Keratinocyte (primary cell): ENCODE measurements around the gene WBP1L. TPM values are rescaled to one million over a fixed set of nuclear protein-coding genes. Genes with fewer than 3 reads are reported as not detected.

Source experiments
- DNase-seq: peaks from one replicate; pipeline ENCODE4 v3.0.0-alpha.2; 2011; ENCODE audit warnings: low read depth, missing footprints, low spot score
- FAIRE-seq: peaks from 2 replicates; lab custom pipeline; 2011; peaks lifted over from hg19 to GRCh38; lab: Jason Lieb, UNC
- H2AFZ ChIP-seq: 2 replicates; pipeline ENCODE4 v1.6.0; 2012; ENCODE audit warnings: low read length, control low read depth, inconsistent platforms; ENCODE audit not compliant: control insufficient read depth
- H3K27ac ChIP-seq: 2 replicates; pipeline ENCODE4 v1.5.1; 2011; ENCODE audit warnings: low read length; ENCODE audit not compliant: control insufficient read depth, insufficient read depth
- H3K27me3 ChIP-seq: 3 replicates; pipeline ENCODE4 v1.6.0; 2011; ENCODE audit warnings: low read length; ENCODE audit not compliant: control insufficient read depth, insufficient read depth; ENCODE audit errors: extremely low read depth
- H3K36me3 ChIP-seq, 2 experiments: 2 replicates in 1 of 2; 3 replicates in 1 of 2; pipeline ENCODE4 v1.5.1; 2011; ENCODE audit warnings: low read length in 2 of 2, mild to moderate bottlenecking in 1 of 2; ENCODE audit not compliant: control insufficient read depth in 2 of 2, insufficient read depth in 2 of 2; ENCODE audit errors: extremely low read depth in 1 of 2
- H3K4me1 ChIP-seq: 3 replicates; pipeline ENCODE4 v1.5.1; 2011; ENCODE audit warnings: low read length; ENCODE audit not compliant: control insufficient read depth, insufficient read depth; ENCODE audit errors: extremely low read depth
- H3K4me2 ChIP-seq: 3 replicates; pipeline ENCODE4 v1.6.0; 2011; ENCODE audit warnings: low read depth, low read length; ENCODE audit not compliant: control insufficient read depth, insufficient read depth; ENCODE audit errors: extremely low read depth
- H3K4me3 ChIP-seq, 3 experiments: fragments of 200-600 bp in 1 of 3; sonication (generic) in 1 of 3; 2 replicates in 2 of 3; 3 replicates in 1 of 3; pipeline ENCODE4 v1.5.1; 2011 to 2016; ENCODE audit warnings: low read length in 3 of 3, mild to moderate bottlenecking in 3 of 3, control low read depth in 2 of 3, inconsistent platforms in 1 of 3, low read depth in 1 of 3, mixed read lengths in 1 of 3, mixed run types in 1 of 3, moderate library complexity in 1 of 3; ENCODE audit not compliant: control insufficient read depth in 2 of 3, insufficient read depth in 2 of 3; ENCODE audit errors: extremely low read depth in 1 of 3
- H3K79me2 ChIP-seq: 2 replicates; pipeline ENCODE4 v1.6.0; 2012; ENCODE audit warnings: low read length; ENCODE audit not compliant: control insufficient read depth, insufficient read depth
- H3K9ac ChIP-seq: 3 replicates; pipeline ENCODE4 v1.6.0; 2011; ENCODE audit warnings: low read length; ENCODE audit not compliant: control insufficient read depth, insufficient read depth; ENCODE audit errors: extremely low read depth
- H3K9me1 ChIP-seq: 3 replicates; pipeline ENCODE4 v1.6.0; 2011; ENCODE audit warnings: low read length; ENCODE audit not compliant: control insufficient read depth, insufficient read depth; ENCODE audit errors: extremely low read depth
- H3K9me3 ChIP-seq: 2 replicates; pipeline ENCODE4 v1.5.1; 2012; ENCODE audit warnings: low read depth, low read length; ENCODE audit not compliant: control insufficient read depth
- H4K20me1 ChIP-seq: 3 replicates; pipeline ENCODE4 v1.6.0; 2011; ENCODE audit warnings: low read length; ENCODE audit not compliant: control insufficient read depth, insufficient read depth; ENCODE audit errors: extremely low read depth
- EZH2 ChIP-seq: IDR thresholded peaks from one replicate; pipeline ENCODE4 v1.6.1; 2012; ENCODE audit warnings: inconsistent platforms, mild to moderate bottlenecking, low read length, moderate library complexity
- dilution Hi-C: fragments of 300-500 bp; cut with MboI; formaldehyde crosslinking; loops from one replicate; pipeline ENCODE4 v1.7.0; 2020; ENCODE audit warnings: low sequenced_read_pairs; ENCODE audit not compliant: extremely low pct_ligation_motif_present
- polyA plus RNA-seq, 5 experiments: library from polyadenylated mRNA; depleted of rRNA in 3 of 5; stranded (reverse) in 3 of 5; stranded (forward) in 1 of 5; unstranded in 1 of 5; fragments of >200 nt; gene quantifications; 1 replicate in 1 of 5; 2 replicates in 3 of 5; 3 replicates in 1 of 5; pipeline versions ENCODE4 v1.2.1 to v1.2.3, GENCODE V29; 2011 to 2012; ENCODE audit warnings: missing spikeins in 2 of 5, low read depth in 1 of 5, low replicate concordance in 1 of 5
- TF ChIP-seq, protein P1 (sequence below), 3 experiments: IDR thresholded peaks in 1 of 3; conservative IDR thresholded peaks in 1 of 3; optimal IDR thresholded peaks in 1 of 3; 2 replicates in 2 of 3; 3 replicates in 1 of 3; pipeline versions ENCODE3 to v1.5.1; 2011; ENCODE audit warnings: low read length in 3 of 3, mild to moderate bottlenecking in 3 of 3, moderate library complexity in 2 of 3, control low read depth in 1 of 3, inconsistent platforms in 1 of 3; ENCODE audit not compliant: insufficient read depth in 2 of 3; ENCODE audit errors: extremely low read depth in 1 of 3

Gene WBP1L
- polyA plus RNA-seq, 1 donor (not counting 4 experiments of a cell fraction or from before 2014, with no cell fraction given) = 24.3 TPM

GRCh38 chr10:102834143-102834542 is 90.4 kb downstream of the WBP1L start:
- no peak overlapping the region for H3K27ac ChIP-seq
- TF ChIP-seq, protein P1, sequence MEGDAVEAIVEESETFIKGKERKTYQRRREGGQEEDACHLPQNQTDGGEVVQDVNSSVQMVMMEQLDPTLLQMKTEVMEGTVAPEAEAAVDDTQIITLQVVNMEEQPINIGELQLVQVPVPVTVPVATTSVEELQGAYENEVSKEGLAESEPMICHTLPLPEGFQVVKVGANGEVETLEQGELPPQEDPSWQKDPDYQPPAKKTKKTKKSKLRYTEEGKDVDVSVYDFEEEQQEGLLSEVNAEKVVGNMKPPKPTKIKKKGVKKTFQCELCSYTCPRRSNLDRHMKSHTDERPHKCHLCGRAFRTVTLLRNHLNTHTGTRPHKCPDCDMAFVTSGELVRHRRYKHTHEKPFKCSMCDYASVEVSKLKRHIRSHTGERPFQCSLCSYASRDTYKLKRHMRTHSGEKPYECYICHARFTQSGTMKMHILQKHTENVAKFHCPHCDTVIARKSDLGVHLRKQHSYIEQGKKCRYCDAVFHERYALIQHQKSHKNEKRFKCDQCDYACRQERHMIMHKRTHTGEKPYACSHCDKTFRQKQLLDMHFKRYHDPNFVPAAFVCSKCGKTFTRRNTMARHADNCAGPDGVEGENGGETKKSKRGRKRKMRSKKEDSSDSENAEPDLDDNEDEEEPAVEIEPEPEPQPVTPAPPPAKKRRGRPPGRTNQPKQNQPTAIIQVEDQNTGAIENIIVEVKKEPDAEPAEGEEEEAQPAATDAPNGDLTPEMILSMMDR (optimal IDR thresholded peaks at IDR 0.05 in 1 of 3, IDR thresholded peaks at IDR 0.05 in 1 of 3, conservative IDR thresholded peaks at IDR 0.05 in 1 of 3; ENCODE audit: extremely low read depth in 1 of 3, insufficient read depth in 2 of 3, low read length in 3 of 3) = no peak
- TF ChIP-seq EZH2 = no peak
- peak overlapping the region; percentile 11 for H3K4me2 ChIP-seq
- no peaks in the 10 kb centered on the region for H4K20me1 ChIP-seq
- DNase-seq = no peak
- no peaks in the 10 kb centered on the region for H3K9me3 ChIP-seq
- H3K9ac ChIP-seq = no peak overlapping the region
- no peaks in the 10 kb centered on the region for H3K27me3 ChIP-seq
- H3K79me2 ChIP-seq = no peaks in the 10 kb centered on the region
- no peak overlapping the region for H3K4me3 ChIP-seq
- dilution Hi-C loops = loop anchor here (25.0 kb wide), 1 partner anchor 253 kb away; no protein-coding TSS in a partner anchor
- no peaks in the 10 kb centered on the region for H3K9me1 ChIP-seq
- H3K36me3 ChIP-seq = no peaks in the 10 kb centered on the region
- FAIRE-seq = no peak
- H2AFZ ChIP-seq = peak overlapping the region; percentile 47
- H3K4me1 ChIP-seq = peaks cover 2% of the 10 kb centered on the region

- DNase-seq (peak; percentile 36), FAIRE-seq (peak; percentile 81)
- no peak overlapping the region for H2AFZ ChIP-seq
- no peak overlapping the region for H3K4me3 ChIP-seq
- H3K27ac ChIP-seq = no peak overlapping the region
- H3K36me3 ChIP-seq = no peaks in the 10 kb centered on the region
- H3K9ac ChIP-seq = no peak overlapping the region
- no peak overlapping the region for H3K4me2 ChIP-seq
- no peaks in the 10 kb centered on the region for H3K9me3 ChIP-seq
- H3K9me1 ChIP-seq = no peaks in the 10 kb centered on the region
- TF ChIP-seq, protein P1 (optimal IDR thresholded peaks at IDR 0.05 in 1 of 3, IDR thresholded peaks at IDR 0.05 in 1 of 3, conservative IDR thresholded peaks at IDR 0.05 in 1 of 3; ENCODE audit: extremely low read depth in 1 of 3, insufficient read depth in 2 of 3, low read length in 3 of 3) = peak; percentile 84 to 98 (median 92)
- TF ChIP-seq EZH2 = no peak
- no peaks in the 10 kb centered on the region for H3K27me3 ChIP-seq
- peaks cover 2% of the 10 kb centered on the region for H3K4me1 ChIP-seq
- H3K79me2 ChIP-seq = no peaks in the 10 kb centered on the region
- dilution Hi-C loops = loop anchor here (25.0 kb wide), 1 partner anchor 252 kb away; no protein-coding TSS in a partner anchor
- H4K20me1 ChIP-seq = no peaks in the 10 kb centered on the region
Measured at GRCh38 chr10:102835007-102835482, 91.3 kb downstream of the WBP1L start.
